Stimulated activated CD8-positive, alpha-beta memory T cell treated with anti-CD3 and anti-CD28 coated beads, Interleukin-4, amount 100 ng/mL, for 24 hours (primary cell): ENCODE results near the gene NT5DC3.
"Not testable (repeated sequence)": the region's sequence is repeated elsewhere in the genome, so short reads cannot be mapped to it uniquely, and the experiment has no call there.

Experiments used
- DNase-seq: peaks from one replicate; pipeline ENCODE4 v3.0.0-alpha.2; 2020; ENCODE audit warnings: low read depth

Gene NT5DC3

GRCh38 chr12:103832048-103832997 is 8.7 kb downstream of the NT5DC3 start:
- DNase-seq: no peak

- DNase-seq: no peak
Measured at GRCh38 chr12:103830730-103831320, 10.2 kb downstream of the NT5DC3 start.

- no peak for DNase-seq
Measured at GRCh38 chr12:103830025-103830725, 10.9 kb downstream of the NT5DC3 start.

- no peak for DNase-seq
Measured at GRCh38 chr12:103829092-103829491, 11.9 kb downstream of the NT5DC3 start.

- no peak for DNase-seq
Measured at GRCh38 chr12:103827911-103828391, 13.1 kb downstream of the NT5DC3 start.

GRCh38 chr12:103824845-103825244 is 16.2 kb downstream of the NT5DC3 start:
- DNase-seq: no peak

- no peak for DNase-seq
Measured at GRCh38 chr12:103824290-103824689, 16.7 kb downstream of the NT5DC3 start.

- no peak for DNase-seq
Measured at GRCh38 chr12:103823871-103824270, 17.2 kb downstream of the NT5DC3 start.

- no peak for DNase-seq
Measured at GRCh38 chr12:103821773-103822172, 19.3 kb downstream of the NT5DC3 start.

- DNase-seq: no peak
Measured at GRCh38 chr12:103820881-103821489, 20.0 kb downstream of the NT5DC3 start.

- DNase-seq: no peak
Measured at GRCh38 chr12:103820361-103820760, 20.7 kb downstream of the NT5DC3 start.

- DNase-seq: no peak
Measured at GRCh38 chr12:103819892-103820291, 21.1 kb downstream of the NT5DC3 start.

GRCh38 chr12:103819312-103819711 is 21.7 kb downstream of the NT5DC3 start:
- DNase-seq: no peak

- DNase-seq: no peak
Measured at GRCh38 chr12:103817791-103818190, 23.2 kb downstream of the NT5DC3 start.

GRCh38 chr12:103816663-103817062 is 24.4 kb downstream of the NT5DC3 start:
- DNase-seq: no peak

- no peak for DNase-seq
Measured at GRCh38 chr12:103814436-103814835, 26.6 kb downstream of the NT5DC3 start.

- no peak for DNase-seq
Measured at GRCh38 chr12:103813949-103814348, 27.1 kb downstream of the NT5DC3 start.

- DNase-seq: no peak
Measured at GRCh38 chr12:103813426-103813825, 27.6 kb downstream of the NT5DC3 start.

- no peak for DNase-seq
Measured at GRCh38 chr12:103812789-103813188, 28.2 kb downstream of the NT5DC3 start.

GRCh38 chr12:103811791-103812190 is 29.2 kb downstream of the NT5DC3 start:
- DNase-seq: no peak

GRCh38 chr12:103810111-103810510 is 30.9 kb downstream of the NT5DC3 start:
- DNase-seq: no peak

- DNase-seq: not testable (repeated sequence)
Measured at GRCh38 chr12:103809639-103810038, 31.4 kb downstream of the NT5DC3 start.
